ENCODE data around the gene NADK.
"Not testable (repeated sequence)": the region's sequence is repeated elsewhere in the genome, so short reads cannot be mapped to it uniquely, and the experiment has no call there.

The NADK gene

GRCh38 chr1:1704284-1704957, 73.8 kb downstream of the NADK start:
- DNase-seq (ENCODE audit: low spot score), result not testable (repeated sequence)

GRCh38 chr1:1703796-1704195, 74.5 kb downstream of the NADK start:
- DNase-seq (ENCODE audit: low spot score), result no peak

- not testable (repeated sequence) for DNase-seq (ENCODE audit: low spot score)
These were observed 75.8 kb downstream of the NADK start for GRCh38 chr1:1702506-1702905.
